HT-29 (cell line): ENCODE results near the gene AMOTL2. TPM values are rescaled to one million over a fixed set of nuclear protein-coding genes. Genes with fewer than 3 reads are reported as not detected.
A peak's percentile ranks its signal among the peaks of the same experiment; 100 is the strongest.

ENCODE experiments used
- DNase-seq: peaks from one replicate; pipeline ENCODE4 v3.0.0-alpha.2; 2015; ENCODE audit warnings: low spot score
- total RNA-seq: library from RNA; depleted of rRNA; stranded (reverse); fragments of >200 nt; shearing (Covaris generic); gene quantifications from 2 replicates; pipeline ENCODE4 v1.2.3, GENCODE V29; 2014; rRNA removed

Gene AMOTL2
- 109 and 119 TPM in 2 replicates for total RNA-seq

- peak; percentile 95 for DNase-seq
Observed at GRCh38 chr3:134374105-134374790, at the start of gene AMOTL2. TSS of gene AMOTL2 (minus strand) at chr3:134374447. CDS start at chr3:134371433, 3,014 bp downstream.

GRCh38 chr3:134423153-134423552 is 48.9 kb upstream of the AMOTL2 start:
- DNase-seq = no peak

GRCh38 chr3:134419960-134420321 is 45.7 kb upstream of the AMOTL2 start:
- DNase-seq = peak; percentile 15

- peak; percentile 33 for DNase-seq
Observed at GRCh38 chr3:134419214-134419959, 45.1 kb upstream of the AMOTL2 start.

- no peak for DNase-seq
Observed at GRCh38 chr3:134409041-134409440, 34.8 kb upstream of the AMOTL2 start.

GRCh38 chr3:134407239-134407625 is 33.0 kb upstream of the AMOTL2 start:
- DNase-seq = no peak

- no peak for DNase-seq
Observed at GRCh38 chr3:134406331-134407238, 32.3 kb upstream of the AMOTL2 start.

- DNase-seq = no peak
Observed at GRCh38 chr3:134404366-134404885, 30.2 kb upstream of the AMOTL2 start.

GRCh38 chr3:134397755-134398154 is 23.5 kb upstream of the AMOTL2 start:
- DNase-seq = no peak

GRCh38 chr3:134395103-134395502 is 20.9 kb upstream of the AMOTL2 start:
- no peak for DNase-seq

- DNase-seq = no peak
Observed at GRCh38 chr3:134394380-134394779, 20.1 kb upstream of the AMOTL2 start.

GRCh38 chr3:134393074-134393473 is 18.8 kb upstream of the AMOTL2 start:
- no peak for DNase-seq

GRCh38 chr3:134392336-134392983 is 18.2 kb upstream of the AMOTL2 start:
- DNase-seq = no peak

GRCh38 chr3:134389865-134390264 is 15.6 kb upstream of the AMOTL2 start:
- no peak for DNase-seq

- DNase-seq = no peak
Observed at GRCh38 chr3:134388788-134389485, 14.7 kb upstream of the AMOTL2 start.

GRCh38 chr3:134388292-134388691 is 14.0 kb upstream of the AMOTL2 start:
- DNase-seq = no peak

- no peak for DNase-seq
Observed at GRCh38 chr3:134387293-134387692, 13.0 kb upstream of the AMOTL2 start.

GRCh38 chr3:134384963-134385362 is 10.7 kb upstream of the AMOTL2 start:
- no peak for DNase-seq

GRCh38 chr3:134381831-134382442 is 7.7 kb upstream of the AMOTL2 start:
- DNase-seq = peak; percentile 99

GRCh38 chr3:134381076-134381475 is 6.8 kb upstream of the AMOTL2 start:
- DNase-seq = no peak
